ENCODE results near the gene STX2.

The STX2 gene

DNA sequence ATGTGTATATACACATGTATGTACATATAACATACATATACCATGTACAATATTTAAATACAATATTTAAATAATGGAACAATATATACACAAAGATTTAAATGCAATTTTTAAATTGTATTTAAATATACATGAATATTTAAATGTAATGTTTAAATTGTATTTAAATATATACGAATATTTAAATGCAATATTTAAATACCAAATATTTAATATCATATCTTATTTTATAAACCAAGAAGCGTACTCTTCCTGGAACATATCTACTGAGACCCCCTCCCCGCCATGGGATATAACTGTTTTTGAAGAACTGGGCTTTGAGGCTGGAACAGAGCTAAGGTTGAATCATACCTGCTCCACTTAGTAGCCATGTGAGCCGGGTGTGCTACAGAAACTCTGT is 93.1 kb downstream of the STX2 start:
- no peak overlapping the region for H3K4me3 ChIP-seq
- H3K27ac ChIP-seq = no peak overlapping the region

DNA sequence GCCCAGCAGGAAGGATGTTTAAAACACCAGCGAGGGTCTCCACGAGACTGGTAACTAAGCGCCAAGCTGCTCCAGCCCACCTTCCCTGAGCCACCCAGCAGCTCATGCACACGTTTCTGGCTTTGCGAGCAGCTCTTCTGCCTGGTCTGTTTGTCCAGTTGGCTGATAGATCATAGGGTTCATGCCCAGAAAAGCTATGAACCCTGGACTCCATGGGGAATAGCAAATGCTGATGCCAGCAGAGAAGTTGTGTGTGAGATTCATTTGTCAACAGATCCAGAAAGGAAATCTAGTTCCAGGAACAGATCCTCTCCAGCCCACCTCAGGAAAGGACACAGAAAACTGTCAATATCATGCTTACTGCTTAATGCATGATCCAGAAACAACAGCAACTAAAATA is 94.8 kb downstream of the STX2 start:
- H3K4me3 ChIP-seq = no peak overlapping the region

GRCh38 chr12:130743606-130744005 is 95.4 kb downstream of the STX2 start:
- H3K27ac ChIP-seq = no peak overlapping the region
- no peak overlapping the region for H3K4me3 ChIP-seq

More for the DNA sequence above, 94.8 kb downstream of the STX2 start:
- no peak overlapping the region for H3K27ac ChIP-seq

- Histone ChIP-seq H3K27ac (no peak overlapping the region), H3K4me3 (no peak overlapping the region)
These were observed 95.9 kb downstream of the STX2 start for GRCh38 chr12:130743176-130743575.

DNA sequence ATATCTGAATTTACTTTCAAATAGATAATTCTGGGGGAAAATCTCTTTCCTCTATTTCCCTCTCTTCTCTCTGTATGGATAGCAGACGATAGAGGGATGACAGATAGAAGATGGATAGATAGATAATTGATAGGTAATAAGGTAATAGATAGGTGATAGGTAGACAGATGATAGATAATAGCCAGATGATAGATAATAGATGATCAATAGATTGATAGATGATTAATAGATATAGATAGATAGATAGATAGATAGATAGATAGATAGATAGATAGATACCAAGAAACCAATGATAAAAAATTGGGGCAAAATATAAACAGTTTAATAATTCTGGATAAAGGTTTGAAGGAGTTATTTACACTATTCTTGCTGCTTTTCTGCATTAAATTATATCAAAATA is 96.3 kb downstream of the STX2 start:
- Histone ChIP-seq H3K27ac (no peak overlapping the region), H3K4me3 (no peak overlapping the region)

GRCh38 chr12:130742112-130742511 is 96.9 kb downstream of the STX2 start:
- H3K27ac ChIP-seq = no peak overlapping the region
- H3K4me3 ChIP-seq = no peak overlapping the region
